HepG2 (cell line): ENCODE results near the gene KRT13. TPM values are rescaled to one million over a fixed set of nuclear protein-coding genes. Genes with fewer than 3 reads are reported as not detected.

ENCODE experiments used
- ATAC-seq: fragments of 200-7000 bp; cut with Tn5 transposase; 3 replicates; pipeline ENCODE4 v1.9.1; 2020; ENCODE audit warnings: mild to moderate bottlenecking, moderate library complexity
- BruUV-seq: library from RNA; stranded (reverse); fragments of 400-500 nt; replicated peaks from 2 replicates; lab custom pipeline; 2021; lab: Mats Ljungman, UMichigan
- CTCF ChIA-PET: fragments of 300-600 bp; formaldehyde crosslinking; extraction: SDS; loops from one replicate; lab custom pipeline; 2021; ENCODE audit warnings: low total read pairs, inconsistent platforms, low intra/inter-chr PET ratio; lab: Yijun Ruan, JAX
- POLR2A ChIA-PET: fragments of 350-600 bp; sonication (Branson Sonifier 250); formaldehyde crosslinking; loops from one replicate; lab custom pipeline; 2020; ENCODE audit warnings: antibody characterized with exemption, inconsistent platforms; lab: Yijun Ruan, JAX
- DNase-seq: peaks from one replicate; pipeline ENCODE4 v3.0.0-alpha.2; 2015; ENCODE audit warnings: low spot score
- FAIRE-seq: peaks from 3 replicates; lab custom pipeline; 2011; peaks lifted over from hg19 to GRCh38; lab: Jason Lieb, UNC
- H2AFZ ChIP-seq: one replicate; pipeline ENCODE4 v1.6.1; 2011; ENCODE audit warnings: low read length, inconsistent platforms
- H3K27ac ChIP-seq: fragments of 300-600 bp; 3 replicates; pipeline ENCODE4 v1.8.0; 2011; ENCODE audit warnings: mixed run types, mild to moderate bottlenecking, mixed read lengths, low read length, inconsistent platforms; ENCODE audit not compliant: insufficient read depth; ENCODE audit errors: extremely low read length
- H3K27me3 ChIP-seq, 2 experiments: fragments of 200-600 bp in 1 of 2; 2 replicates in 1 of 2; 3 replicates in 1 of 2; pipeline versions ENCODE4 v1.6.0 to v1.8.0; 2011; ENCODE audit warnings: low read length in 2 of 2, mild to moderate bottlenecking in 2 of 2, moderate library complexity in 2 of 2, inconsistent platforms in 1 of 2; ENCODE audit not compliant: insufficient read depth in 2 of 2, control insufficient read depth in 1 of 2
- H3K36me3 ChIP-seq, 2 experiments: fragments of 200-600 bp in 1 of 2; replicated peaks in 1 of 2; 2 replicates in 1 of 2; 3 replicates in 1 of 2; pipeline versions ENCODE4 v1.5.1 to v1.8.0; 2011; ENCODE audit warnings: low read length in 2 of 2, inconsistent platforms in 1 of 2; ENCODE audit not compliant: insufficient read depth in 2 of 2, control insufficient read depth in 1 of 2
- H3K4me1 ChIP-seq: 2 replicates; pipeline ENCODE4 v1.5.1; 2012; ENCODE audit warnings: low read length, inconsistent platforms; ENCODE audit not compliant: insufficient read depth
- H3K4me2 ChIP-seq: 2 replicates; pipeline ENCODE4 v1.6.0; 2011; ENCODE audit warnings: low read depth, low read length, inconsistent platforms
- H3K4me3 ChIP-seq, 3 experiments: fragments of 200-600 bp in 1 of 3; sonication (generic), shearing (Covaris generic) in 1 of 3; replicated peaks in 1 of 3; 2 replicates each; pipeline ENCODE4 v1.5.1; 2011 to 2016; ENCODE audit warnings: low read length in 3 of 3, inconsistent platforms in 2 of 3, low read depth in 2 of 3, mild to moderate bottlenecking in 2 of 3, control low read depth in 1 of 3, mixed read lengths in 1 of 3; ENCODE audit not compliant: insufficient read depth in 1 of 3
- H3K79me2 ChIP-seq: one replicate; pipeline ENCODE4 v1.6.1; 2011; ENCODE audit warnings: low read length, inconsistent platforms; ENCODE audit not compliant: insufficient read depth
- H3K9ac ChIP-seq: 2 replicates; pipeline ENCODE4 v1.6.0; 2011; ENCODE audit warnings: mild to moderate bottlenecking, low read depth, low read length, inconsistent platforms; ENCODE audit not compliant: insufficient read depth
- H3K9me3 ChIP-seq: 2 replicates; pipeline ENCODE4 v1.5.1; 2012; ENCODE audit warnings: mild to moderate bottlenecking, low read length
- H4K20me1 ChIP-seq: 2 replicates; pipeline ENCODE4 v1.6.0; 2011; ENCODE audit warnings: inconsistent platforms, mild to moderate bottlenecking, low read length, moderate library complexity; ENCODE audit not compliant: insufficient read depth
- ARID2 ChIP-seq: sonication (generic); formaldehyde crosslinking; IDR thresholded peaks from 2 replicates; pipeline ENCODE4 v1.8.1; 2022; ENCODE audit warnings: mild to moderate bottlenecking, missing genetic modification reagents, borderline replicate concordance
- ATF7 ChIP-seq, 2 experiments: fragments of 450-650 bp in 1 of 2; sonication (generic) in 1 of 2; formaldehyde crosslinking in 1 of 2; IDR thresholded peaks; 2 replicates each; pipeline versions ENCODE4 v1.4.0 to v1.6.1; 2016 to 2020; ENCODE audit warnings: antibody characterized with exemption in 1 of 2, mild to moderate bottlenecking in 1 of 2, missing genetic modification reagents in 1 of 2
- CENPT ChIP-seq: sonication (generic); formaldehyde crosslinking; IDR thresholded peaks from 2 replicates; pipeline ENCODE4 v1.8.0; 2022; ENCODE audit warnings: low read depth, mild to moderate bottlenecking, moderate library complexity, missing genetic modification reagents
- HNRNPL ChIP-seq: fragments of 200-400 bp; formaldehyde crosslinking; IDR thresholded peaks from 2 replicates; pipeline ENCODE4 v1.6.1; 2017; ENCODE audit warnings: mild to moderate bottlenecking, low read depth, low read length
- NFKBIZ ChIP-seq: IDR thresholded peaks from 2 replicates; pipeline ENCODE4 v1.6.1; 2018; ENCODE audit warnings: missing genetic modification reagents, missing compliant biosample characterization
- RBAK ChIP-seq: sonication (generic); formaldehyde crosslinking; IDR thresholded peaks from 2 replicates; pipeline ENCODE4 v1.5.1; 2020; ENCODE audit warnings: mild to moderate bottlenecking, missing genetic modification reagents
- RBM39 ChIP-seq: fragments of 200-400 bp; formaldehyde crosslinking; IDR thresholded peaks from one replicate; pipeline ENCODE4 v1.6.1; 2018; ENCODE audit warnings: antibody characterized with exemption, mild to moderate bottlenecking, low read depth, low read length; ENCODE audit not compliant: poor library complexity, severe bottlenecking
- RXRA ChIP-seq: sonication (generic); formaldehyde crosslinking; IDR thresholded peaks from 2 replicates; pipeline ENCODE4 v1.5.1; 2020; ENCODE audit warnings: missing genetic modification reagents
- ZBTB43 ChIP-seq: sonication (generic); formaldehyde crosslinking; conservative IDR thresholded peaks from 2 replicates; pipeline ENCODE4 v1.4.0; 2020; ENCODE audit warnings: missing genetic modification reagents
- ZFAT ChIP-seq: sonication (generic); formaldehyde crosslinking; conservative IDR thresholded peaks from 2 replicates; pipeline ENCODE4 v1.8.1; 2023; ENCODE audit warnings: missing genetic modification reagents, inconsistent platforms
- ZMYM3 ChIP-seq: sonication (generic); formaldehyde crosslinking; IDR thresholded peaks from 2 replicates; pipeline ENCODE4 v1.5.1; 2020; ENCODE audit warnings: mild to moderate bottlenecking, missing genetic modification reagents
- ZNF451 ChIP-seq: sonication (generic); formaldehyde crosslinking; IDR thresholded peaks from 2 replicates; pipeline ENCODE4 v1.5.0; 2020; ENCODE audit warnings: mild to moderate bottlenecking, missing genetic modification reagents
- ZNF501 ChIP-seq: sonication (generic); formaldehyde crosslinking; IDR thresholded peaks from 2 replicates; pipeline ENCODE4 v1.5.1; 2020; ENCODE audit warnings: mild to moderate bottlenecking, moderate library complexity, missing genetic modification reagents
- ZNF781 ChIP-seq: sonication (generic); formaldehyde crosslinking; IDR thresholded peaks from 2 replicates; pipeline ENCODE4 v1.5.1; 2020; ENCODE audit warnings: borderline replicate concordance, mild to moderate bottlenecking, missing genetic modification reagents; ENCODE audit errors: not compliant biosample characterization
- ZNF883 ChIP-seq: sonication (generic); formaldehyde crosslinking; IDR thresholded peaks from 2 replicates; pipeline ENCODE4 v1.5.1; 2020; ENCODE audit warnings: mild to moderate bottlenecking, missing genetic modification reagents; ENCODE audit errors: not compliant biosample characterization
- ZSCAN29 ChIP-seq: sonication (generic); formaldehyde crosslinking; conservative IDR thresholded peaks from 2 replicates; pipeline ENCODE4 v1.4.0; 2020; ENCODE audit warnings: mild to moderate bottlenecking, missing genetic modification reagents
- WGBS: methylation state at CpG from one replicate; pipeline ENCODE4 v1.1.6; 2017; ENCODE audit warnings: low lambda C conversion rate; 5-methylcytosine and 5-hydroxymethylcytosine counted together
- in situ Hi-C: cut with HindIII; loops from 2 replicates; pipeline ENCODE4 v1.10.0; 2017; ENCODE audit warnings: low pct_unique_long_range_greater_than_20kb; ENCODE audit not compliant: extremely low pct_ligation_motif_present
- intact Hi-C: fragments of 100-400 bp; cut with micrococcal nuclease; formaldehyde crosslinking; loops from one replicate; pipeline ENCODE4 v1.10.0; 2022; ENCODE audit not compliant: unreplicated experiment
- polyA plus RNA-seq, 8 experiments: library from polyadenylated mRNA; depleted of rRNA in 3 of 8; stranded (reverse) in 7 of 8; unstranded in 1 of 8; fragments of >200 nt; fragmentation: Illumina TruSeq in 4 of 8; extraction: Trizol in 4 of 8; gene quantifications; 2 replicates each; pipeline versions ENCODE4 v1.2.1 to v1.2.3, GENCODE V29; 2011 to 2016; ENCODE audit warnings: low read depth in 4 of 8, missing spikeins in 1 of 8, mixed read lengths in 1 of 8; ENCODE audit not compliant: insufficient read depth in 1 of 8
- total RNA-seq, 5 experiments: library from RNA; depleted of rRNA; stranded (reverse); fragments of >200 nt; fragmentation: Illumina TruSeq; extraction: Trizol; gene quantifications; 2 replicates each; pipeline ENCODE4 v1.2.3, GENCODE V29; 2016; ENCODE audit warnings: low read depth in 1 of 5
- TF ChIP-seq, protein P1 (sequence below): sonication (generic); formaldehyde crosslinking; IDR thresholded peaks from 2 replicates; pipeline ENCODE4 v1.4.0; 2020; ENCODE audit warnings: mild to moderate bottlenecking, missing genetic modification reagents
- TF ChIP-seq, protein P2 (sequence below): sonication (generic); formaldehyde crosslinking; IDR thresholded peaks from 2 replicates; pipeline ENCODE4 v1.5.0; 2020; ENCODE audit warnings: mild to moderate bottlenecking, missing genetic modification reagents, borderline replicate concordance

The KRT13 gene
- total and polyA plus RNA-seq, 2 of the 13 experiments (the other 11 are each of a cell fraction or from before 2014, with no cell fraction given): not detected

DNA sequence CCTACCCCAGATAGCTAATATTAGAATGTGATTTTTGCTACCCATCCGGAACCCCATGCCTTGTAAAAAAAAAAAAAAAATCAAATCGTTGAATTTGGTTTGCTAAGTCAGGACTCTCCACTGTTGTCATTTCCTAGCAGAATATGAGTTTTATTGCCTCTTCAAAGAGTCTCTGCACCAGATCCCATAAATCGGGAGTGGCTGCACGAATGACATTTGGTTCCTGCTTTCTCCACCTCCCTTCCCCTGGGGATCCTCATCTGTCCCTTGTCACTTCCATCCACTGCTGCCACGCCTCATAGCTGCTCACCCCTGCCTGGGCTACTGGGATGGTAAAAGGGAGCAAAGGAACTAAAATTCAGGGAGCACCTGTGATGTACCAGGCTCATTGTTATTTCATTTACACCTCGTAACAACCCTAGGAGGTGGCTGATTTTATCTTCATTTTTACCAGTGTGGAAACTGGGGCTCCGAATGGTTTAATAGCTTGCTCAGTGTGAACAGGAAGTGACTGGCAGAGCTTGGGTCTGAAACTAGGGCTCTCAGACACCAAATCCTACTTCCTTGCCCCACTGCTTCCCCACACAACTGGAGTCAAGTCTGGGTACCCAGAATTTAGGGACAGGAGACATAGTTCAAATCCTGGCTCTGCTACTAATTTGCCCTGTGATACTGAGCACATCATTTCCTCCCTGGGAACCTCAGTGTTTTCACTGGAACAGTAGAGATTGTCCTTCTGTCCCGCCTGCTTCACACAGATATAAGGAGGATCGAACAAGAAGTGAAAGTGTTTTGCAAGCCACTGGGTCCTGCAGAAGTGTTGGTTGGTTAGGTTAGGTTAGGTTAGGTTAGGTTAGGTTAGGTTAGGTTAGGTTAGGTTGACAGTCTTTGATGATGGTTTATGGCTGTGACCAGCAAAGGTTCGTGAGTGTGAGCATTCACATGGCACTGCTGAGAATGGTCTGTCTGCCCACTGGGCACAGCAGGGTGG, 15.1 kb downstream of the KRT13 start:
- ChIA-PET POLR2A (no interaction called here), CTCF (no interaction called here)
- Histone ChIP-seq H3K36me3 (no peaks in the 10 kb centered on the region), H3K27ac (no peak overlapping the region), H3K9ac (no peak overlapping the region), H3K4me2 (no peak overlapping the region), H3K4me1 (peaks cover 12% of the 10 kb centered on the region), H3K4me3 (no peak overlapping the region), H3K27me3 (peaks cover 0 to 36% of the 10 kb centered on the region in 2 experiments; a peak in 4 of 5 replicates), H2AFZ (no peak overlapping the region), H3K79me2 (no peaks in the 10 kb centered on the region), H4K20me1 (no peaks in the 10 kb centered on the region), H3K9me3 (no peaks in the 10 kb centered on the region)
- intact Hi-C loops: no loop called here
- in situ Hi-C loops: loop anchor here (5.0 kb wide), 1 partner anchor 57 kb away; no protein-coding TSS in a partner anchor
- FAIRE-seq (no peak), DNase-seq (no peak), ATAC-seq (no peak)
- whole genome bisulfite sequencing: 26% methylated on average over 10 of the region's 10 CpGs
- BruUV-seq: no TSS peak
- TF ChIP-seq, protein P1, sequence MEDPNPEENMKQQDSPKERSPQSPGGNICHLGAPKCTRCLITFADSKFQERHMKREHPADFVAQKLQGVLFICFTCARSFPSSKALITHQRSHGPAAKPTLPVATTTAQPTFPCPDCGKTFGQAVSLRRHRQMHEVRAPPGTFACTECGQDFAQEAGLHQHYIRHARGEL (CRISPR knock-in tag): no peak
- TF ChIP-seq ZBTB43 (CRISPR knock-in tag) (no peak), HNRNPL (no peak), NFKBIZ (CRISPR knock-in tag) (no peak), ARID2 (no peak), RXRA (CRISPR knock-in tag) (no peak), ZNF451 (CRISPR knock-in tag) (no peak), ZNF781 (no peak), ZMYM3 (no peak), RBAK (CRISPR knock-in tag) (no peak), ATF7 (IDR thresholded peaks at IDR 0.05) (no peak), ATF7 (CRISPR knock-in tag; IDR thresholded peaks at IDR 0.05) (no peak), ZNF883 (CRISPR knock-in tag) (no peak), ZNF501 (CRISPR knock-in tag) (no peak), ZSCAN29 (CRISPR knock-in tag) (no peak), ZFAT (no peak), RBM39 (no peak), CENPT (CRISPR knock-in tag) (no peak)
- TF ChIP-seq, protein P2, sequence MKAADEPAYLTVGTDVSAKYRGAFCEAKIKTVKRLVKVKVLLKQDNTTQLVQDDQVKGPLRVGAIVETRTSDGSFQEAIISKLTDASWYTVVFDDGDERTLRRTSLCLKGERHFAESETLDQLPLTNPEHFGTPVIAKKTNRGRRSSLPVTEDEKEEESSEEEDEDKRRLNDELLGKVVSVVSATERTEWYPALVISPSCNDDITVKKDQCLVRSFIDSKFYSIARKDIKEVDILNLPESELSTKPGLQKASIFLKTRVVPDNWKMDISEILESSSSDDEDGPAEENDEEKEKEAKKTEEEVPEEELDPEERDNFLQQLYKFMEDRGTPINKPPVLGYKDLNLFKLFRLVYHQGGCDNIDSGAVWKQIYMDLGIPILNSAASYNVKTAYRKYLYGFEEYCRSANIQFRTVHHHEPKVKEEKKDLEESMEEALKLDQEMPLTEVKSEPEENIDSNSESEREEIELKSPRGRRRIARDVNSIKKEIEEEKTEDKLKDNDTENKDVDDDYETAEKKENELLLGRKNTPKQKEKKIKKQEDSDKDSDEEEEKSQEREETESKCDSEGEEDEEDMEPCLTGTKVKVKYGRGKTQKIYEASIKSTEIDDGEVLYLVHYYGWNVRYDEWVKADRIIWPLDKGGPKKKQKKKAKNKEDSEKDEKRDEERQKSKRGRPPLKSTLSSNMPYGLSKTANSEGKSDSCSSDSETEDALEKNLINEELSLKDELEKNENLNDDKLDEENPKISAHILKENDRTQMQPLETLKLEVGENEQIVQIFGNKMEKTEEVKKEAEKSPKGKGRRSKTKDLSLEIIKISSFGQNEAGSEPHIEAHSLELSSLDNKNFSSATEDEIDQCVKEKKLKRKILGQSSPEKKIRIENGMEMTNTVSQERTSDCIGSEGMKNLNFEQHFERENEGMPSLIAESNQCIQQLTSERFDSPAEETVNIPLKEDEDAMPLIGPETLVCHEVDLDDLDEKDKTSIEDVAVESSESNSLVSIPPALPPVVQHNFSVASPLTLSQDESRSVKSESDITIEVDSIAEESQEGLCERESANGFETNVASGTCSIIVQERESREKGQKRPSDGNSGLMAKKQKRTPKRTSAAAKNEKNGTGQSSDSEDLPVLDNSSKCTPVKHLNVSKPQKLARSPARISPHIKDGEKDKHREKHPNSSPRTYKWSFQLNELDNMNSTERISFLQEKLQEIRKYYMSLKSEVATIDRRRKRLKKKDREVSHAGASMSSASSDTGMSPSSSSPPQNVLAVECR (CRISPR knock-in tag): no peak
